ENCODE data around the gene ADGRL2.

- TF ChIP-seq YY1 (IDR thresholded peaks at IDR 0.05; ENCODE audit: insufficient read depth, insufficient read length): no peak
- no peak for TF ChIP-seq ZNF274 (IDR thresholded peaks at IDR 0.05; ENCODE audit: low read depth, low read length)
Observed at GRCh38 chr1:81838600-81839218, 38.0 kb downstream of the ADGRL2 start.

All from NT2/D1 (cell line).